ENCODE results near the gene SCNN1B. TPM values are rescaled to one million over a fixed set of nuclear protein-coding genes. Genes with fewer than 3 reads are reported as not detected.
"Not testable (repeated sequence)": the region's sequence is repeated elsewhere in the genome, so short reads cannot be mapped to it uniquely, and the experiment has no call there.

SCNN1B gene, protein sequence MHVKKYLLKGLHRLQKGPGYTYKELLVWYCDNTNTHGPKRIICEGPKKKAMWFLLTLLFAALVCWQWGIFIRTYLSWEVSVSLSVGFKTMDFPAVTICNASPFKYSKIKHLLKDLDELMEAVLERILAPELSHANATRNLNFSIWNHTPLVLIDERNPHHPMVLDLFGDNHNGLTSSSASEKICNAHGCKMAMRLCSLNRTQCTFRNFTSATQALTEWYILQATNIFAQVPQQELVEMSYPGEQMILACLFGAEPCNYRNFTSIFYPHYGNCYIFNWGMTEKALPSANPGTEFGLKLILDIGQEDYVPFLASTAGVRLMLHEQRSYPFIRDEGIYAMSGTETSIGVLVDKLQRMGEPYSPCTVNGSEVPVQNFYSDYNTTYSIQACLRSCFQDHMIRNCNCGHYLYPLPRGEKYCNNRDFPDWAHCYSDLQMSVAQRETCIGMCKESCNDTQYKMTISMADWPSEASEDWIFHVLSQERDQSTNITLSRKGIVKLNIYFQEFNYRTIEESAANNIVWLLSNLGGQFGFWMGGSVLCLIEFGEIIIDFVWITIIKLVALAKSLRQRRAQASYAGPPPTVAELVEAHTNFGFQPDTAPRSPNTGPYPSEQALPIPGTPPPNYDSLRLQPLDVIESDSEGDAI
- total RNA-seq = not detected

GRCh38 chr16:23302045-23302956, at the start of gene SCNN1B:
TSS of gene SCNN1B (plus strand) at chr16:23302302. CDS start at chr16:23348600, 46,298 bp downstream.
- DNase-seq = no peak

GRCh38 chr16:23252310-23252709, 49.8 kb upstream of the SCNN1B start:
- peaks cover 6% of the 10 kb centered on the region for H3K9me3 Mint-ChIP-seq
- DNase-seq (no peak), ATAC-seq (no peak)
- no peak overlapping the region for H3K4me3 Mint-ChIP-seq
- no peaks in the 10 kb centered on the region for H3K36me3 Mint-ChIP-seq (ENCODE audit: insufficient read depth)
- H3K27me3 Mint-ChIP-seq (ENCODE audit: low read depth) = peaks cover 6% of the 10 kb centered on the region
- H3K4me1 Mint-ChIP-seq (ENCODE audit: low read depth) = no peaks in the 10 kb centered on the region

More at GRCh38 chr16:23302045-23302956, at the start of gene SCNN1B:
- Mint-ChIP-seq H3K27me3 (ENCODE audit: low read depth) (peaks cover 37% of the 10 kb centered on the region), H3K9me3 (no peaks in the 10 kb centered on the region), H3K4me3 (no peak within 1 kb of the TSS), H3K36me3 (ENCODE audit: insufficient read depth) (no peaks in the 10 kb centered on the region), H3K4me1 (ENCODE audit: low read depth) (peaks cover 3% of the 10 kb centered on the region)
- ATAC-seq = no peak

- not testable (repeated sequence) for H3K27me3 Mint-ChIP-seq (ENCODE audit: low read depth); H3K4me3 Mint-ChIP-seq; DNase-seq; H3K36me3 Mint-ChIP-seq (ENCODE audit: insufficient read depth); H3K4me1 Mint-ChIP-seq (ENCODE audit: low read depth); H3K9me3 Mint-ChIP-seq; ATAC-seq
Measured at GRCh38 chr16:23253650-23254049, 48.5 kb upstream of the SCNN1B start.

- H3K27me3 Mint-ChIP-seq (ENCODE audit: low read depth) = peaks cover 4% of the 10 kb centered on the region
- DNase-seq (no peak), ATAC-seq (no peak)
- peaks cover 6% of the 10 kb centered on the region for H3K9me3 Mint-ChIP-seq
- no peaks in the 10 kb centered on the region for H3K36me3 Mint-ChIP-seq (ENCODE audit: insufficient read depth)
- H3K4me1 Mint-ChIP-seq (ENCODE audit: low read depth) = no peaks in the 10 kb centered on the region
- no peak overlapping the region for H3K4me3 Mint-ChIP-seq
Measured at GRCh38 chr16:23254338-23254737, 47.8 kb upstream of the SCNN1B start.

- Mint-ChIP-seq H3K4me1 (ENCODE audit: low read depth) (no peaks in the 10 kb centered on the region), H3K9me3 (no peaks in the 10 kb centered on the region), H3K27me3 (ENCODE audit: low read depth) (peaks cover 4% of the 10 kb centered on the region), H3K36me3 (ENCODE audit: insufficient read depth) (no peaks in the 10 kb centered on the region), H3K4me3 (no peak overlapping the region)
- DNase-seq (no peak), ATAC-seq (no peak)
Measured at GRCh38 chr16:23255000-23255399, 47.1 kb upstream of the SCNN1B start.

- Mint-ChIP-seq H3K9me3 (no peaks in the 10 kb centered on the region), H3K4me1 (ENCODE audit: low read depth) (no peaks in the 10 kb centered on the region), H3K27me3 (ENCODE audit: low read depth) (peaks cover 4% of the 10 kb centered on the region), H3K36me3 (ENCODE audit: insufficient read depth) (no peaks in the 10 kb centered on the region), H3K4me3 (no peak overlapping the region)
- ATAC-seq (no peak), DNase-seq (no peak)
Measured at GRCh38 chr16:23256440-23256839, 45.7 kb upstream of the SCNN1B start.

GRCh38 chr16:23257682-23258081, 44.4 kb upstream of the SCNN1B start:
- no peak for DNase-seq
- Mint-ChIP-seq H3K9me3 (no peaks in the 10 kb centered on the region), H3K27me3 (ENCODE audit: low read depth) (peaks cover 6% of the 10 kb centered on the region), H3K36me3 (ENCODE audit: insufficient read depth) (no peaks in the 10 kb centered on the region), H3K4me1 (ENCODE audit: low read depth) (no peaks in the 10 kb centered on the region), H3K4me3 (no peak overlapping the region)
- ATAC-seq = no peak

GRCh38 chr16:23258919-23259237, 43.2 kb upstream of the SCNN1B start:
- Mint-ChIP-seq H3K36me3 (ENCODE audit: insufficient read depth) (no peaks in the 10 kb centered on the region), H3K4me3 (no peak overlapping the region), H3K27me3 (ENCODE audit: low read depth) (peaks cover 6% of the 10 kb centered on the region), H3K9me3 (no peaks in the 10 kb centered on the region), H3K4me1 (ENCODE audit: low read depth) (no peaks in the 10 kb centered on the region)
- ATAC-seq (no peak), DNase-seq (no peak)

GRCh38 chr16:23267647-23268046, 34.5 kb upstream of the SCNN1B start:
- no peak for DNase-seq
- Mint-ChIP-seq H3K27me3 (ENCODE audit: low read depth) (peaks cover 9% of the 10 kb centered on the region), H3K4me3 (no peak overlapping the region), H3K36me3 (ENCODE audit: insufficient read depth) (no peaks in the 10 kb centered on the region), H3K9me3 (no peaks in the 10 kb centered on the region), H3K4me1 (ENCODE audit: low read depth) (no peaks in the 10 kb centered on the region)
- no peak for ATAC-seq

DNA sequence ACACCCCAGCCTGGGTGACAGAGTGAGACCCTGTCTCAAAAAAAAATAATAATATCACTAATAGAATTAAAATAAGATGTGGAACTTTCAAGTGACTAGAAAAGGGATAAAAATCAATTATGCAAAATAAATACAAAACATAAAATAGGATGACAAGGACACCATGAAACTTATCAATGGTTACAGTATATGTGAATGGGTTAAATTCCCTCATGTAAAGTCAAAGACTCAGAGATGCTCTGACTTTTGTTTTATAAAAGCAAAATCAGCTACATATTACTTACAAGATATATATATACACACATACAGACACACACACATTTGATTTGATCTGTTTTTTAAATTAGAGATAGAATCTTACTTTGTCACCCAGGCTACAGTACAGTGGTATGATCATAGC, 33.5 kb upstream of the SCNN1B start:
- no peak for DNase-seq
- H3K9me3 Mint-ChIP-seq = no peaks in the 10 kb centered on the region
- ATAC-seq = no peak
- peaks cover 9% of the 10 kb centered on the region for H3K27me3 Mint-ChIP-seq (ENCODE audit: low read depth)
- H3K4me1 Mint-ChIP-seq (ENCODE audit: low read depth) = no peaks in the 10 kb centered on the region
- no peak overlapping the region for H3K4me3 Mint-ChIP-seq
- H3K36me3 Mint-ChIP-seq (ENCODE audit: insufficient read depth) = no peaks in the 10 kb centered on the region

- Mint-ChIP-seq H3K4me1 (ENCODE audit: low read depth) (no peaks in the 10 kb centered on the region), H3K4me3 (no peak overlapping the region), H3K36me3 (ENCODE audit: insufficient read depth) (no peaks in the 10 kb centered on the region), H3K27me3 (ENCODE audit: low read depth) (peaks cover 12% of the 10 kb centered on the region), H3K9me3 (peaks cover under 1% of the 10 kb centered on the region)
- DNase-seq (no peak), ATAC-seq (no peak)
Measured at GRCh38 chr16:23269248-23269953, 32.7 kb upstream of the SCNN1B start.

- Mint-ChIP-seq H3K36me3 (ENCODE audit: insufficient read depth) (no peaks in the 10 kb centered on the region), H3K4me1 (ENCODE audit: low read depth) (no peaks in the 10 kb centered on the region), H3K27me3 (ENCODE audit: low read depth) (peaks cover 21% of the 10 kb centered on the region), H3K4me3 (no peak overlapping the region), H3K9me3 (peaks cover 6% of the 10 kb centered on the region)
- ATAC-seq (no peak), DNase-seq (no peak)
Measured at GRCh38 chr16:23270654-23271053, 31.4 kb upstream of the SCNN1B start.

DNA sequence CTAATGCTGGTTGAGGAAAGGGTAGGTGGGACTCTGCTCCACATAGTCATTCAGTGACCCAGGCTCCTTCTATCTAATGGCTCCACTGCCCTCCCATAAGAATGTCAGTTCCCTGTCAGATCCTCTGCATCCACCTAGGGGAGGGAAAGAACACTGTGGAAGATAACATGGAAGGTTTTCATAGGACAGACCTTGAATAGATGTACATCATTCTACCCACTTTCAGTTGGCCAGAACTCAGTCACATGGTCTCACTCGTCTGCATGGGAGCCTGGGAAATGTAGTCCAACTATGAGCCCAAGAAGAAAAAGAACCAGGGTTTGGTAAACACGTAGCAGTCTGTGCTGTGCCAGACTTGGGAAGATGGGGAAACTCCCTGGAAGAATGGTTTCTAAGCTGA, 27.1 kb upstream of the SCNN1B start:
- no peaks in the 10 kb centered on the region for H3K36me3 Mint-ChIP-seq (ENCODE audit: insufficient read depth)
- H3K4me1 Mint-ChIP-seq (ENCODE audit: low read depth) = no peaks in the 10 kb centered on the region
- H3K4me3 Mint-ChIP-seq = no peak overlapping the region
- ATAC-seq (no peak), DNase-seq (no peak)
- peaks cover 35% of the 10 kb centered on the region for H3K27me3 Mint-ChIP-seq (ENCODE audit: low read depth)
- peaks cover 6% of the 10 kb centered on the region for H3K9me3 Mint-ChIP-seq

- Mint-ChIP-seq H3K4me1 (ENCODE audit: low read depth) (no peaks in the 10 kb centered on the region), H3K27me3 (ENCODE audit: low read depth) (peaks cover 44% of the 10 kb centered on the region), H3K4me3 (no peak overlapping the region), H3K9me3 (peaks cover 6% of the 10 kb centered on the region), H3K36me3 (ENCODE audit: insufficient read depth) (no peaks in the 10 kb centered on the region)
- DNase-seq = no peak
- no peak for ATAC-seq
Measured at GRCh38 chr16:23276821-23277220, 25.3 kb upstream of the SCNN1B start.
